Activated CD8-positive, alpha-beta memory T cell treated with anti-CD3 and anti-CD28 coated beads, Interleukin-2, amount 50 U/mL, for 48 hours (primary cell): ENCODE measurements around the gene SLC35B4.

ENCODE experiments used
- DNase-seq: peaks from one replicate; pipeline ENCODE4 v3.0.0-alpha.2; 2020

Gene SLC35B4

GRCh38 chr7:134316539-134317344 lies at the start of gene SLC35B4:
Gene SLC35B4, minus strand, starts transcription at chr7:134316930. Its CDS starts 179 bp downstream, at chr7:134316751.
- peak; percentile 93 for DNase-seq

- no peak for DNase-seq
These were observed 49.8 kb upstream of the SLC35B4 start for GRCh38 chr7:134366481-134366880.

- no peak for DNase-seq
These were observed 48.8 kb upstream of the SLC35B4 start for GRCh38 chr7:134365341-134366054.

GRCh38 chr7:134364619-134365037 lies 47.9 kb upstream of the SLC35B4 start:
- DNase-seq: no peak

- DNase-seq: no peak
These were observed 46.1 kb upstream of the SLC35B4 start for GRCh38 chr7:134362587-134363483.

GRCh38 chr7:134359787-134360432 lies 43.2 kb upstream of the SLC35B4 start:
- no peak for DNase-seq

DNA sequence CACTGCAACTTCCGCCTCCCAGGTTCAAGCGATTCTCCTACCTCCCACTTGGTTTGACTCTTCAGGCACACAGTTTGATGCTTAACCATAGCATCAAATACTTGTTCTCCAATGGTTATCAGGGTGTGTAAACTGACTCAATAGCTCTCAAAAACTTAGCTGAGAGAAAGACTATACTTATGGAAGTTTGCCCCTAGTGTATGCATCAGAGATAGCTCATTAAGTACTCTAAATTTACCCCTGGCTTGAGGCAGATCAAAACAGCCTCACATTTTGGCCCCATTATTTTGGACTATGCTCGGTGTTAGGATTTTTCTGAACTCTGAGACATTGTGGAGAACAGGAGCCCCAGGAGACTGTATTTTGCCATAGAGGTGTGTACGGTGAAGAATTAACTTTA lies 40.8 kb upstream of the SLC35B4 start:
- DNase-seq: no peak

DNA sequence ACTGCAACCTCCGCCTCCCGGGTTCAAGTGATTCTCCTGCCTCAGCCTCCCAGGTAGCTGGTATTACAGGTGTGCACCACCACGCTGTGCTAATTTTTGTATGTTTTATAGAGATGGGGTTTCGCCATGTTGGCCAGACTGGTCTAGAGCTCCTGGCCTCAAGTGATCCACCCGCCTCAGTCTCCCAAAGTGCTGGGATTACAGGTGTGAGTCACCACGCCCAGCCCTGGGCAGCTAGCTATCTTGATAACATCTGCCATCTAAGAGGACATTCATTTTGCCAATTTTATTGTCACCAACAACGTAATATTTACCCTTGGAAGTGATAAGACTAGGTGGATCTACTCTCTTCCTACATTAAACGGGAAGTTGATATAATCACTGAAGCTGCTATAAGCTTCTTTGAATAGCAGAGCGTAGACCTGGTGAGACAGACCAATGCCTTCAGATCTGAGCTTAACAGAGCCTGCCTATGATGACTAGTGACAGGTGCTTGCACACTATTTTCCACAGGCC lies 39.7 kb upstream of the SLC35B4 start:
- DNase-seq: no peak

DNA sequence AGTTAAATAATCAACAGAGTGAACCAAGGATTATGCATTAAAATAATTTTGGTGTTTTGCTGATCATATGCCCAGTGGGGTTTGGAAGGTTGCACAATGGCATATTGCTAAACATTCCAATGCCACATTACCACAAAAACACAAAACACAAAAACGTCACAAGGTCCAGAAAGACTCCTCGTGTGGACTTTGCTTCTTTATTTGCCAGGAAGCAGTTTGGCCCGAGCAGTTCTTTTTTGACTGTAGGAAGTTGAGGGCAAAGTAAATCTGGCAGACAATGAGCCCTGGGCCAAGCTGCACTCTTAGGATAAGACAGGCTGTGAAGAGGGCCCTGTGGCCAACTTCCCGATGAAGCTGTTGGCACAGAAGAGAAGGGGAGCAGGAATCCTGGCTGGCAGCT lies 39.2 kb upstream of the SLC35B4 start:
- DNase-seq: no peak

GRCh38 chr7:134355004-134355525 lies 38.3 kb upstream of the SLC35B4 start:
- DNase-seq: no peak

- DNase-seq: no peak
These were observed 36.7 kb upstream of the SLC35B4 start for GRCh38 chr7:134353411-134353810.

DNA sequence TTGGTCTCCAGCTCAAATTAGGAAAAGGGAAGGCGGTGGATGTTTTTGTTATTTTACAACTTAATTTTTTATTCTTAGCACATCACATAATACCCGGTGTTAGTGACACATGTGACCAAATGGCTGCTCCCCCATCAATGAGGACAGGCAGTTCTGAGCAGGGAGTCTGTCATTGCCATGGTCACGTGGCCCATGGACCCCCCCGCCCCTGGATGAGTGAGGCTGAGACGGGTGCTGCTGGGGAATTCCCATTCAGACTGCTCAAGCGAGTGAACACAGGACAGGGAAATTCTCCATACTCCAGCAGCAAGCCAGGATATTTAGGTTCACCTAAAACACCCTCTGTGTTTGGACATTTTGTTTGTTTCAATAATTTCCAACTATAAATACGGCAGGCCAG lies 34.7 kb upstream of the SLC35B4 start:
- no peak for DNase-seq

GRCh38 chr7:134350709-134351108 lies 34.0 kb upstream of the SLC35B4 start:
- no peak for DNase-seq

DNA sequence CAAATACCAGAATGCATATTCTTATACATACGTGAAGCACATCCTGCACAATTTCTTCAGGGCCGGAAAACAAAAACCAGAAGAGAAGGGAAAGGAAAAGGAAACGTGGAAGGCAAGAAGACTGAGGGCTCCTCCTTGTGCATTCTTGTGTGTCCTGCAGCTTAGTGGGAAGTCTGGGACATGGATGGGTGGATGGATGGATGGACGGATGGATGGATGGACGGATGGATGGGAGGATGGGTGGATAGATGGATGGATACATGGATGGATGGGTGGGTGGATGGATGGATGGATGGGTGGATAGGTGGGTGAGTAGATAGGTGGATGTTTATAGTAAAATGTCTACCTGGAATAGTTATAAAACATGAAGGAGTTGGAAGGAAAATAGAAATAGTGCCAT lies 30.8 kb upstream of the SLC35B4 start:
- DNase-seq: no peak

DNA sequence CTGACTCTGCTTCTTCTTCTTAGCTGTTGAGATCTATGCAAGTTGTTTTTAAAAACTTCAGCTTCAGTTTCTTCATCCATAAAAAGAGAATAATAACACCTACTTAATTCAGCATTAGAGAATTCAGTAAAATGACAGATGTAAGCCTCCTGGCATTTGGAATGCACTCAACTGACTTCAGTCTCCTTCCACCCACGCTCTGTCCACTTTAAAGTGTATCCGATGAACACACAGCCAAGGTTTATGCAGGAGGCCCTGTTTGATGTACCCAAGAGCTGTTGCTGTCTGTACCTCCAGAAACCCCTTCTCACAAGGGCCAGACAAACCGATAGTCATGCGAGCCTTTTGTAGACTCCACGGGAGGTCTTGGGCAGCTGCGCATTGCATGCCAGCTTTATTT lies 27.1 kb upstream of the SLC35B4 start:
- no peak for DNase-seq

GRCh38 chr7:134343136-134343535 lies 26.4 kb upstream of the SLC35B4 start:
- DNase-seq: no peak

- DNase-seq: no peak
These were observed 22.7 kb upstream of the SLC35B4 start for GRCh38 chr7:134339475-134339874.

GRCh38 chr7:134337980-134338379 lies 21.2 kb upstream of the SLC35B4 start:
- DNase-seq: no peak

- DNase-seq: no peak
These were observed 17.7 kb upstream of the SLC35B4 start for GRCh38 chr7:134334408-134334807.

- DNase-seq: no peak
These were observed 17.2 kb upstream of the SLC35B4 start for GRCh38 chr7:134333943-134334342.

DNA sequence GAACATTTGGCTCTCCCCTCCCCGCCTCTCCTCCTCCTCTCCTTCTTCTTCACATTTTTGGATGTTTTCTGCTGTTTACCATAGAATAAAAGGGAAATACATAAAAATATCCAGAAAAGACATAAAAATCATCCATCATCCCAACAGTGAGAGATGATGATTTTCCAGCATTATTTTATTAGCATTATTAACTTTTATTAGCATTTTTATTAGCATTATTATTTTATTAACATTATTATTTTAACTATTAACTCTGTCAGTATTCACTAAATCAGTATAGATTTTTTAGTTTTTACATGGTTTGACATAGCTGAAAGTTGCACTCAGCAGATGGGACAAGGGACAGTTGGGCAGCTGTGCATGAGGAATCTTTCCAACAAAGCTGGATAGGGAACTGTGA lies 16.2 kb upstream of the SLC35B4 start:
- no peak for DNase-seq

- no peak for DNase-seq
These were observed 14.7 kb upstream of the SLC35B4 start for GRCh38 chr7:134331393-134331792.
